ENCODE results near the gene MLEC. TPM values are rescaled to one million over a fixed set of nuclear protein-coding genes. Genes with fewer than 3 reads are reported as not detected.

Gene MLEC
- total and polyA plus RNA-seq, 2 of the 13 experiments (the other 11 are each of a cell fraction or from before 2014, with no cell fraction given): 49.8 to 156 TPM

DNA sequence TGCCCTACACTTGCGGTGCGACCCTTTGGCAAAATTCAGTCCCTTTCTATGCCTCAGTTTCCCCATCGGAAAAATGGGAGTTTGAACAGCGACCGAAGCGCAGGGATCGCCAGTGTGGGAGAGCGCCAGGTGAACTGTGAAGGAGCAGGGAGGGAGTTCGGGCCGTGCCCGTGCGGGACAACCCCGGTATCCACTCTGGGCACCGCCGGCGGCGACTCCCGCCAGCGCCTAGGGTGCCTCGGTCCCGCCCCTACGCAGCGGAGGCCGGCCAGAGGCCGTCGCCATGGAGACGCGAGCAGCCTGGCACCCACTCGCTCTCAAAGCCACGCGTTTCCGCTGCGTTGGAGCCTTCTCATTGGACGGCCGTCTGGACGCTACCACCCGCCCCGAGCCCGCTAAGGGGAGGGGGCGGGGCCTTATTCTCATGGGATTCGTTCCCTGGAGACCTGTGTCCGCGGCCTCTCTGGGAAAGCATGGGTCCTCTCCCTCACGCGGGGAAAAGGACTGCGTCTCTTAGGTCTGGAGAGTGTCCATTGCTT lies 729 bp upstream of the MLEC start (continued):
- TF ChIP-seq, protein P1, sequence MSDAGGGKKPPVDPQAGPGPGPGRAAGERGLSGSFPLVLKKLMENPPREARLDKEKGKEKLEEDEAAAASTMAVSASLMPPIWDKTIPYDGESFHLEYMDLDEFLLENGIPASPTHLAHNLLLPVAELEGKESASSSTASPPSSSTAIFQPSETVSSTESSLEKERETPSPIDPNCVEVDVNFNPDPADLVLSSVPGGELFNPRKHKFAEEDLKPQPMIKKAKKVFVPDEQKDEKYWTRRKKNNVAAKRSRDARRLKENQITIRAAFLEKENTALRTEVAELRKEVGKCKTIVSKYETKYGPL (CRISPR knock-in tag; IDR thresholded peaks at IDR 0.05): no peak
- TF ChIP-seq MYPOP (CRISPR knock-in tag; IDR thresholded peaks at IDR 0.05) (no peak; the same call in 1 of the 2 replicates), ZNF441 (CRISPR knock-in tag; IDR thresholded peaks at IDR 0.05; ENCODE audit: borderline replicate concordance) (no peak), CENPBD1 (CRISPR knock-in tag; IDR thresholded peaks at IDR 0.05; ENCODE audit: borderline replicate concordance, low read depth) (0 out of 2 replicates have a peak, but pooled peaks have one; percentile 52), SOX13 (IDR thresholded peaks at IDR 0.05) (no peak), SOX13 (CRISPR knock-in tag; conservative IDR thresholded peaks at IDR 0.05 in 1 of 2, IDR thresholded peaks at IDR 0.05 in 1 of 2) (no peak), ZFP62 (CRISPR knock-in tag; IDR thresholded peaks at IDR 0.05) (no peak), KMT2B (CRISPR knock-in tag; IDR thresholded peaks at IDR 0.05) (no peak), SNRNP70 (IDR thresholded peaks at IDR 0.05; ENCODE audit: low read depth, low read length) (no peak), RBM39 (IDR thresholded peaks at IDR 0.05; ENCODE audit: low read depth, low read length, poor library complexity, severe bottlenecking) (no peak), CENPT (CRISPR knock-in tag; IDR thresholded peaks at IDR 0.05; ENCODE audit: low read depth) (no peak), ZNF557 (CRISPR knock-in tag; IDR thresholded peaks at IDR 0.05) (no peak), HOMEZ (CRISPR knock-in tag; IDR thresholded peaks at IDR 0.05; ENCODE audit: low read depth) (no peak), KLF16 (CRISPR knock-in tag; IDR thresholded peaks at IDR 0.05) (no peak), TAF15 (IDR thresholded peaks at IDR 0.05; ENCODE audit: low read depth, low read length, poor library complexity, severe bottlenecking) (no peak), DR1 (CRISPR knock-in tag; IDR thresholded peaks at IDR 0.05) (no peak), FOXC1 (CRISPR knock-in tag; IDR thresholded peaks at IDR 0.05; ENCODE audit: borderline replicate concordance) (no peak), ZNF597 (CRISPR knock-in tag; IDR thresholded peaks at IDR 0.05) (no peak), ISL2 (CRISPR knock-in tag; IDR thresholded peaks at IDR 0.05) (no peak)
- TF ChIP-seq, protein P2, sequence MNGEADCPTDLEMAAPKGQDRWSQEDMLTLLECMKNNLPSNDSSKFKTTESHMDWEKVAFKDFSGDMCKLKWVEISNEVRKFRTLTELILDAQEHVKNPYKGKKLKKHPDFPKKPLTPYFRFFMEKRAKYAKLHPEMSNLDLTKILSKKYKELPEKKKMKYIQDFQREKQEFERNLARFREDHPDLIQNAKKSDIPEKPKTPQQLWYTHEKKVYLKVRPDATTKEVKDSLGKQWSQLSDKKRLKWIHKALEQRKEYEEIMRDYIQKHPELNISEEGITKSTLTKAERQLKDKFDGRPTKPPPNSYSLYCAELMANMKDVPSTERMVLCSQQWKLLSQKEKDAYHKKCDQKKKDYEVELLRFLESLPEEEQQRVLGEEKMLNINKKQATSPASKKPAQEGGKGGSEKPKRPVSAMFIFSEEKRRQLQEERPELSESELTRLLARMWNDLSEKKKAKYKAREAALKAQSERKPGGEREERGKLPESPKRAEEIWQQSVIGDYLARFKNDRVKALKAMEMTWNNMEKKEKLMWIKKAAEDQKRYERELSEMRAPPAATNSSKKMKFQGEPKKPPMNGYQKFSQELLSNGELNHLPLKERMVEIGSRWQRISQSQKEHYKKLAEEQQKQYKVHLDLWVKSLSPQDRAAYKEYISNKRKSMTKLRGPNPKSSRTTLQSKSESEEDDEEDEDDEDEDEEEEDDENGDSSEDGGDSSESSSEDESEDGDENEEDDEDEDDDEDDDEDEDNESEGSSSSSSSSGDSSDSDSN (CRISPR knock-in tag; IDR thresholded peaks at IDR 0.05): no peak; the same call in 1 of the 2 replicates
- TF ChIP-seq, protein P3, sequence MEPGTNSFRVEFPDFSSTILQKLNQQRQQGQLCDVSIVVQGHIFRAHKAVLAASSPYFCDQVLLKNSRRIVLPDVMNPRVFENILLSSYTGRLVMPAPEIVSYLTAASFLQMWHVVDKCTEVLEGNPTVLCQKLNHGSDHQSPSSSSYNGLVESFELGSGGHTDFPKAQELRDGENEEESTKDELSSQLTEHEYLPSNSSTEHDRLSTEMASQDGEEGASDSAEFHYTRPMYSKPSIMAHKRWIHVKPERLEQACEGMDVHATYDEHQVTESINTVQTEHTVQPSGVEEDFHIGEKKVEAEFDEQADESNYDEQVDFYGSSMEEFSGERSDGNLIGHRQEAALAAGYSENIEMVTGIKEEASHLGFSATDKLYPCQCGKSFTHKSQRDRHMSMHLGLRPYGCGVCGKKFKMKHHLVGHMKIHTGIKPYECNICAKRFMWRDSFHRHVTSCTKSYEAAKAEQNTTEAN (CRISPR knock-in tag; conservative IDR thresholded peaks at IDR 0.05): no peak
